ENCODE data around the gene PTPRM.

The PTPRM gene

DNA sequence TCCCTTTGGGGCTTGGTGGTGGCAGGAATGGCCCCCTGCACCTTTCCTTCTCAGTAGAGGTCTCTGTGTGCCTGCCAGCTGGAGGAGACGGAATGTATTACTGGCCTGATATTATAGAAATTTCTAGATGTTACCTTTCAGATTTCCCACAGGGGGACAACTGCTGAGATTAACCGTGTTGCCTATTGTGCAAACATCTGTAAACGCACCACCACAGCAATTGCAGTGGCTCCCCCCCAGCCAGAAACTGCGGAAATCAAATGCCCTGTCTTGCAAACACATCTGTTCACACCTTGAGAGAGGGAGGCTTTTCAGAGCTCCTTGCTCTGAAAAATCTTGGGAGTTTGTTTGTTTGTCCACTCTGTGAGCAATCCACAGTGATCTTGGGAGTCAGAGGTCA is 772.1 kb downstream of the PTPRM start:
- Histone ChIP-seq H3K4me3 (ENCODE audit: low read depth in 1 of 2, low read length in 2 of 2) (no peak overlapping the region), H3K9ac (ENCODE audit: low read depth, low read length) (no peak overlapping the region), H2AFZ (ENCODE audit: low read depth, low read length) (no peak overlapping the region), H4K20me1 (ENCODE audit: insufficient read depth, low read length) (no peaks in the 10 kb centered on the region), H3K79me2 (ENCODE audit: insufficient read depth, low read length) (no peaks in the 10 kb centered on the region), H3K4me2 (ENCODE audit: insufficient read depth, low read length) (no peak overlapping the region), H3K27ac (ENCODE audit: low read length) (no peak overlapping the region), H3K4me1 (ENCODE audit: insufficient read depth, low read length) (no peaks in the 10 kb centered on the region), H3K9me3 (ENCODE audit: insufficient read depth, low read length, severe bottlenecking) (no peaks in the 10 kb centered on the region), H3K27me3 (ENCODE audit: insufficient read depth, low read length, poor library complexity) (peaks cover 7% of the 10 kb centered on the region), H3K36me3 (ENCODE audit: insufficient read depth, low read length) (no peaks in the 10 kb centered on the region)
- ATAC-seq (ENCODE audit: insufficient read depth, low read depth) = no peak
- DNase-seq = no peak
- TF ChIP-seq EZH2 (IDR thresholded peaks at IDR 0.05; ENCODE audit: borderline replicate concordance, low read depth, low read length, severe bottlenecking) = no peak
- TF ChIP-seq, protein P1, sequence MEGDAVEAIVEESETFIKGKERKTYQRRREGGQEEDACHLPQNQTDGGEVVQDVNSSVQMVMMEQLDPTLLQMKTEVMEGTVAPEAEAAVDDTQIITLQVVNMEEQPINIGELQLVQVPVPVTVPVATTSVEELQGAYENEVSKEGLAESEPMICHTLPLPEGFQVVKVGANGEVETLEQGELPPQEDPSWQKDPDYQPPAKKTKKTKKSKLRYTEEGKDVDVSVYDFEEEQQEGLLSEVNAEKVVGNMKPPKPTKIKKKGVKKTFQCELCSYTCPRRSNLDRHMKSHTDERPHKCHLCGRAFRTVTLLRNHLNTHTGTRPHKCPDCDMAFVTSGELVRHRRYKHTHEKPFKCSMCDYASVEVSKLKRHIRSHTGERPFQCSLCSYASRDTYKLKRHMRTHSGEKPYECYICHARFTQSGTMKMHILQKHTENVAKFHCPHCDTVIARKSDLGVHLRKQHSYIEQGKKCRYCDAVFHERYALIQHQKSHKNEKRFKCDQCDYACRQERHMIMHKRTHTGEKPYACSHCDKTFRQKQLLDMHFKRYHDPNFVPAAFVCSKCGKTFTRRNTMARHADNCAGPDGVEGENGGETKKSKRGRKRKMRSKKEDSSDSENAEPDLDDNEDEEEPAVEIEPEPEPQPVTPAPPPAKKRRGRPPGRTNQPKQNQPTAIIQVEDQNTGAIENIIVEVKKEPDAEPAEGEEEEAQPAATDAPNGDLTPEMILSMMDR (IDR thresholded peaks at IDR 0.05; ENCODE audit: borderline replicate concordance, extremely low read depth, low read length, poor library complexity, severe bottlenecking) = no peak

DNA sequence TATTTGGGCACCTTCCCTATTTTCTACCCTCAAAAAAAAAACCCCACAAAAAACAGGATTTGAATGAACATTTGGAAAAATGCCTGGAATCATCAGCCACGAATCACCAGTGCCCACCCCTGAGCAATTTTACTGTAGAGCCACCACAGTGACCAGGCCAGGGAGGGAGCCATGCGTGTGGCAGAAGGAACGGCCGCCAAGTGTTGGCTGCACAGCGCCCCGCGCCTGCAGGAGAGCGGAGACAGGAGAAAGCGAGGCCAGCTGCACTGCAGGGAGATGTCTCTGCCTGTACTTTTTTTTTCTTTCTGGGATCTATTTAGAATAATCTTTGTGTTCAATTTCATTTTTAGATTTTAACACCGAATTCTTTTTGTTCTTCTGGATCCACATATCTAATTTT is 772.8 kb downstream of the PTPRM start:
- DNase-seq = no peak
- Histone ChIP-seq H3K9me3 (ENCODE audit: insufficient read depth, low read length, severe bottlenecking) (no peaks in the 10 kb centered on the region), H3K4me3 (ENCODE audit: low read depth in 1 of 2, low read length in 2 of 2) (no peak overlapping the region), H3K4me2 (ENCODE audit: insufficient read depth, low read length) (no peak overlapping the region), H3K9ac (ENCODE audit: low read depth, low read length) (no peak overlapping the region), H3K27me3 (ENCODE audit: insufficient read depth, low read length, poor library complexity) (peaks cover 7% of the 10 kb centered on the region), H3K36me3 (ENCODE audit: insufficient read depth, low read length) (no peaks in the 10 kb centered on the region), H3K4me1 (ENCODE audit: insufficient read depth, low read length) (no peaks in the 10 kb centered on the region), H4K20me1 (ENCODE audit: insufficient read depth, low read length) (no peaks in the 10 kb centered on the region), H3K27ac (ENCODE audit: low read length) (no peak overlapping the region), H3K79me2 (ENCODE audit: insufficient read depth, low read length) (no peaks in the 10 kb centered on the region), H2AFZ (ENCODE audit: low read depth, low read length) (no peak overlapping the region)
- TF ChIP-seq, protein P1 (IDR thresholded peaks at IDR 0.05; ENCODE audit: borderline replicate concordance, extremely low read depth, low read length, poor library complexity, severe bottlenecking) = no peak
- no peak for TF ChIP-seq EZH2 (IDR thresholded peaks at IDR 0.05; ENCODE audit: borderline replicate concordance, low read depth, low read length, severe bottlenecking)
- ATAC-seq (ENCODE audit: insufficient read depth, low read depth) = no peak

DNA sequence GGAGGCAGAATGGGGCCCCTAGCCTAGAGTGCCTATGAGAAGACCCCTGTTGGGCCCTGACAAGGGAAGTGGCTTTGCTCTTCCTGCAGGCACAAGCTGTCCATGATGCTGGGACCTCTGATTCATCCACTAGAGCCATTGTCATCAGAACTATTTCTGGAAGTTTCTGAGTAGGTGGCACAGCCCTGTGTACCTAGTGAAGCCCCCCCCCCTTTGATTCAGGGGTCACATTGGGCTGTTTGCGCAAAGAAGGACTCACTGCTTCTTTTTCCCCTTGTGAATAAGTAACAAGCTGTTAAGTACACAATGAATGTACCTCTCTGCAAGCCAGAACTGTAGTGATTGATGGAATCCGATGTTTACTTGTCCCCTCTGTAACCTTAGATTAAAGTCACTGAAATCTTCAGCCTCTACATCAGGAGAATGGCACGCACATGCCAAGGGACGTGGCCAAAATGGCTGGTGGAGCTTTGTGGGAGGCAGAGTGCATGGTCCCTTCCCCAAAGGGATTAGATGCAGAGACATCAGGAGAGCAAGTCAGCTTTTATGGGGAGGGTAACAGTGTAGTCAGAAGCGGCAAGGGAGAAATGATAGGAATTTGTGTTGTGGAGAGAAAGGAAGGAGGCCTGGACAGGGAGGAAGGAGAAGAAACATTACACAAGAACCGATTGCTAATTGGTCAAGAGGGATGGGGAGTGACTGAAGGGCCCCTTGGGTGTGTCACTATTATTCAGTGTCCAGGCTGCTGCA is 774.5 kb downstream of the PTPRM start:
- no peak for DNase-seq
- no peak overlapping the region for H2AFZ ChIP-seq (ENCODE audit: low read depth, low read length)
- H3K4me3 ChIP-seq (ENCODE audit: low read depth in 1 of 2, low read length in 2 of 2) = no peak overlapping the region
- no peak for ATAC-seq (ENCODE audit: insufficient read depth, low read depth)
- TF ChIP-seq, protein P1 (IDR thresholded peaks at IDR 0.05; ENCODE audit: borderline replicate concordance, extremely low read depth, low read length, poor library complexity, severe bottlenecking) = no peak
- TF ChIP-seq EZH2 (IDR thresholded peaks at IDR 0.05; ENCODE audit: borderline replicate concordance, low read depth, low read length, severe bottlenecking) = no peak
- H3K4me1 ChIP-seq (ENCODE audit: insufficient read depth, low read length) = no peaks in the 10 kb centered on the region
- H3K27me3 ChIP-seq (ENCODE audit: insufficient read depth, low read length, poor library complexity) = peaks cover 7% of the 10 kb centered on the region
- H4K20me1 ChIP-seq (ENCODE audit: insufficient read depth, low read length) = no peaks in the 10 kb centered on the region
- no peak overlapping the region for H3K27ac ChIP-seq (ENCODE audit: low read length)
- no peak overlapping the region for H3K9ac ChIP-seq (ENCODE audit: low read depth, low read length)
- no peaks in the 10 kb centered on the region for H3K79me2 ChIP-seq (ENCODE audit: insufficient read depth, low read length)
- H3K36me3 ChIP-seq (ENCODE audit: insufficient read depth, low read length) = no peaks in the 10 kb centered on the region
- H3K4me2 ChIP-seq (ENCODE audit: insufficient read depth, low read length) = no peak overlapping the region
- no peaks in the 10 kb centered on the region for H3K9me3 ChIP-seq (ENCODE audit: insufficient read depth, low read length, severe bottlenecking)

Data from DND-41 (cell line).